MM.1S (cell line): Measurements from ENCODE around the gene OBSL1.

Experiments
- CTCF ChIP-seq: fragments of 300-600 bp; sonication (generic); IDR thresholded peaks from 2 replicates; pipeline ENCODE4 v1.5.1; 2016; ENCODE audit warnings: antibody characterized with exemption, low read length, mixed read lengths
- EZH2 ChIP-seq: fragments of 300-600 bp; sonication (generic); optimal IDR thresholded peaks from 2 replicates; pipeline ENCODE3; 2017; ENCODE audit warnings: low read depth, mild to moderate bottlenecking, antibody characterized with exemption, low read length, mixed read lengths
- EZH2phosphoT487 ChIP-seq: fragments of 300-600 bp; sonication (generic); IDR thresholded peaks from 2 replicates; pipeline ENCODE4 v1.6.1; 2018; ENCODE audit warnings: antibody characterized with exemption, low read length

- TF ChIP-seq EZH2phosphoT487 (no peak), CTCF (no peak), EZH2 (no peak)
Observed at GRCh38 chr2:219514196-219514761, 57.1 kb downstream of the OBSL1 start, which contains the start of gene ASIC4.
